Epithelial cell of proximal tubule (primary cell): ENCODE measurements around the gene FHL2. TPM values are rescaled to one million over a fixed set of nuclear protein-coding genes. Genes with fewer than 3 reads are reported as not detected.

Experiments used
- DNase-seq: peaks from one replicate; pipeline ENCODE4 v3.0.0-alpha.2; 2011; ENCODE audit warnings: low read depth
- H3K4me3 ChIP-seq: 2 replicates; pipeline ENCODE4 v1.5.1; 2011; ENCODE audit warnings: low read depth, mild to moderate bottlenecking, low read length
- CTCF ChIP-seq: conservative IDR thresholded peaks from 2 replicates; pipeline ENCODE4 v1.5.1; 2012; ENCODE audit warnings: low read depth, mild to moderate bottlenecking, low read length
- total RNA-seq: library from RNA; depleted of rRNA; stranded (reverse); fragments of >200 nt; gene quantifications from 2 replicates; pipeline ENCODE4 v1.2.3, GENCODE V29; 2015

The FHL2 gene
- total RNA-seq, 1 donor from 2014 or later: 237 TPM

- no peak for TF ChIP-seq CTCF
- H3K4me3 ChIP-seq: no peak overlapping the region
- DNase-seq: no peak
Measured at GRCh38 chr2:105368759-105369408, 30.0 kb downstream of the FHL2 start.

GRCh38 chr2:105365206-105365605 is 33.6 kb downstream of the FHL2 start:
- no peak overlapping the region for H3K4me3 ChIP-seq
- TF ChIP-seq CTCF: no peak
- no peak for DNase-seq

GRCh38 chr2:105364436-105365139 is 34.3 kb downstream of the FHL2 start:
- no peak for TF ChIP-seq CTCF
- no peak for DNase-seq
- H3K4me3 ChIP-seq: no peak overlapping the region

- DNase-seq: no peak
- H3K4me3 ChIP-seq: no peak overlapping the region
- TF ChIP-seq CTCF: no peak
Measured at GRCh38 chr2:105362862-105363591, 35.8 kb downstream of the FHL2 start.

GRCh38 chr2:105361102-105361889 is 37.6 kb downstream of the FHL2 start:
- H3K4me3 ChIP-seq: no peak overlapping the region
- TF ChIP-seq CTCF: no peak
- no peak for DNase-seq

- no peak for TF ChIP-seq CTCF
- no peak for DNase-seq
Measured at GRCh38 chr2:105358593-105358992, 40.3 kb downstream of the FHL2 start.

More at GRCh38 chr2:105358593-105358992, 40.3 kb downstream of the FHL2 start:
- no peak overlapping the region for H3K4me3 ChIP-seq
